LNCAP (cell line): ENCODE data around the gene FHL1.

Source experiments
- TF ChIP-seq, protein P1 (sequence below): fragments of 450-650 bp; IDR thresholded peaks from 2 replicates; pipeline ENCODE4 v1.5.1; 2017; ENCODE audit warnings: mild to moderate bottlenecking

FHL1 gene

GRCh38 chrX:136148391-136148790 lies 1.1 kb downstream of the FHL1 start:
- TF ChIP-seq, protein P1, sequence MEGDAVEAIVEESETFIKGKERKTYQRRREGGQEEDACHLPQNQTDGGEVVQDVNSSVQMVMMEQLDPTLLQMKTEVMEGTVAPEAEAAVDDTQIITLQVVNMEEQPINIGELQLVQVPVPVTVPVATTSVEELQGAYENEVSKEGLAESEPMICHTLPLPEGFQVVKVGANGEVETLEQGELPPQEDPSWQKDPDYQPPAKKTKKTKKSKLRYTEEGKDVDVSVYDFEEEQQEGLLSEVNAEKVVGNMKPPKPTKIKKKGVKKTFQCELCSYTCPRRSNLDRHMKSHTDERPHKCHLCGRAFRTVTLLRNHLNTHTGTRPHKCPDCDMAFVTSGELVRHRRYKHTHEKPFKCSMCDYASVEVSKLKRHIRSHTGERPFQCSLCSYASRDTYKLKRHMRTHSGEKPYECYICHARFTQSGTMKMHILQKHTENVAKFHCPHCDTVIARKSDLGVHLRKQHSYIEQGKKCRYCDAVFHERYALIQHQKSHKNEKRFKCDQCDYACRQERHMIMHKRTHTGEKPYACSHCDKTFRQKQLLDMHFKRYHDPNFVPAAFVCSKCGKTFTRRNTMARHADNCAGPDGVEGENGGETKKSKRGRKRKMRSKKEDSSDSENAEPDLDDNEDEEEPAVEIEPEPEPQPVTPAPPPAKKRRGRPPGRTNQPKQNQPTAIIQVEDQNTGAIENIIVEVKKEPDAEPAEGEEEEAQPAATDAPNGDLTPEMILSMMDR = no peak

DNA sequence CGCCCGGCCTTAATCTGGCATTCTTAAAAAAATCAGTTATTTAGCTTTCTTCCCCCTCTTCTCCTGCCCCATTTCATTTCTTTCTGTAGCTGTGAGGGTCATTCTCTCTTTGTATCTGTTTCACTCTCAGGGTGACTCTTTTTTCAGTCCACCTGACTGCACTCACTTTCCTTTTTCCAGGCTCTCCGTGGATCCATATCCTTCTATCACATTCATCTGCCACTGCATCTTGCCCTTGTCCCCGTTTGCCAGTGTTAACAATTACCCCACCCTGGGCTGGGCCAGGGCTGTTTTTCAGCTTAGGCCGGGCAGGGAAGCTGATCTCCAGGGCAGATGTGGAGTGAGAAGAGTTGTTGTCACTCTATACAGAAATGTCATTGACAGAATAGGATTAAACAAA lies 7.7 kb downstream of the FHL1 start:
- TF ChIP-seq, protein P1 = no peak

- TF ChIP-seq, protein P1 = no peak
Measured at GRCh38 chrX:136156560-136157117, 9.3 kb downstream of the FHL1 start.

- TF ChIP-seq, protein P1 = no peak
Measured at GRCh38 chrX:136157187-136157586, 9.9 kb downstream of the FHL1 start.

GRCh38 chrX:136158685-136159084 lies 11.4 kb downstream of the FHL1 start:
- TF ChIP-seq, protein P1 = no peak

- TF ChIP-seq, protein P1 = no peak
Measured at GRCh38 chrX:136159611-136160025, 12.3 kb downstream of the FHL1 start.

DNA sequence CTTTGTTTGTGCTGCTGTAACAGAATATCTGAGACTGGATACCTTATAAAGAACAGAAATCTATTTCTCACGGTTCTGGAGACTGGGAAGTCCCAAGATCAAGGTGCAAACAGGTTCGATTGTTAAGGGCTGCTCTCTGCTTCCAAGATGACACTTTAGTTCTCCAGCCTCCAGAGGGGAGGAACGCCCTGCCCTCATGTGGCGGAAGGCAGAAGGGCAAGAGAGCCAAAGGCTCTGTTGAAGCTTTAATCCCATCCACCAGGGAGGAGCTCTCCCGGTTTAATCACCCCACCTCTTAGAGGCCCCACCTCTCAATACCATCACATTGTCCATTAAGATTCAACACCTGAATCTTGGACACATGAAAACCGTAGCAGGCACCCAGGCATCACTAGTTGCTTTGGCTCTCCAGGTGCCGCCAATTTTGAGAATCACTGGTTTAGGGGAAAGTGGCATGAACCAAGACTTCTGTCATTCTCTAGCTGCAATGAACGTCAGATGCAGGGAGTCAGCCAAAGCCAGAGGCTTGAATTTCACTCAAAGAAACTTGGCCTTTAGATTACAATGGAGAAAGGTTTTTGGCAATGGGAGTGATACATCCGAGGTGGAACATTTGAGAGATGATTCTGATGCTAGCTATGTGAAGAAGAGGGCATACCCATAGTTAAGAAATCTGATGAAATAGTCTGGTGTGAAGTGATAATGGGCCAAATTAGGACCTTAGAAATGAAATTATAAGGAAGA lies 15.7 kb downstream of the FHL1 start:
- TF ChIP-seq, protein P1 = peak; percentile 56
